IPS-15b (cell line): ENCODE data around the gene DDC.

Experiments
- H3K27me3 ChIP-seq: one replicate; pipeline ENCODE4 v1.6.1; 2013; ENCODE audit warnings: low read length; ENCODE audit not compliant: control insufficient read depth, insufficient read depth
- H3K36me3 ChIP-seq: one replicate; pipeline ENCODE4 v1.6.1; 2013; ENCODE audit warnings: low read length; ENCODE audit not compliant: control insufficient read depth, insufficient read depth
- H3K4me1 ChIP-seq: one replicate; pipeline ENCODE4 v1.6.1; 2013; ENCODE audit warnings: mild to moderate bottlenecking, low read length; ENCODE audit not compliant: control insufficient read depth, insufficient read depth
- H3K4me3 ChIP-seq: one replicate; pipeline ENCODE4 v1.5.1; 2013; ENCODE audit warnings: low read depth, low read length
- H3K9ac ChIP-seq: one replicate; pipeline ENCODE4 v1.6.1; 2013; ENCODE audit warnings: low read depth, mild to moderate bottlenecking, low read length
- H3K9me3 ChIP-seq: one replicate; pipeline ENCODE4 v1.6.1; 2013; ENCODE audit warnings: mild to moderate bottlenecking, low read length; ENCODE audit not compliant: control insufficient read depth, insufficient read depth

Gene DDC

GRCh38 chr7:50491209-50491608, 74.0 kb downstream of the DDC start:
- H3K27me3 ChIP-seq, result no peaks in the 10 kb centered on the region
- no peaks in the 10 kb centered on the region for H3K4me1 ChIP-seq
- H3K9me3 ChIP-seq, result no peaks in the 10 kb centered on the region
- no peak overlapping the region for H3K9ac ChIP-seq
- H3K4me3 ChIP-seq, result no peak overlapping the region
- no peaks in the 10 kb centered on the region for H3K36me3 ChIP-seq

- no peaks in the 10 kb centered on the region for H3K9me3 ChIP-seq
- H3K36me3 ChIP-seq, result no peaks in the 10 kb centered on the region
- H3K27me3 ChIP-seq, result no peaks in the 10 kb centered on the region
- H3K9ac ChIP-seq, result no peak overlapping the region
- H3K4me3 ChIP-seq, result no peak overlapping the region
- no peaks in the 10 kb centered on the region for H3K4me1 ChIP-seq
Measured at GRCh38 chr7:50488379-50488778, 76.8 kb downstream of the DDC start.

GRCh38 chr7:50486512-50486911, 78.7 kb downstream of the DDC start:
- no peaks in the 10 kb centered on the region for H3K4me1 ChIP-seq
- H3K36me3 ChIP-seq, result no peaks in the 10 kb centered on the region
- no peak overlapping the region for H3K9ac ChIP-seq
- no peaks in the 10 kb centered on the region for H3K27me3 ChIP-seq
- H3K4me3 ChIP-seq, result no peak overlapping the region
- no peaks in the 10 kb centered on the region for H3K9me3 ChIP-seq

- Histone ChIP-seq H3K4me1 (no peaks in the 10 kb centered on the region), H3K27me3 (no peaks in the 10 kb centered on the region), H3K9me3 (no peaks in the 10 kb centered on the region), H3K36me3 (no peaks in the 10 kb centered on the region), H3K9ac (no peak overlapping the region), H3K4me3 (no peak overlapping the region)
Measured at GRCh38 chr7:50481867-50482266, 83.3 kb downstream of the DDC start.

- H3K4me1 ChIP-seq, result no peaks in the 10 kb centered on the region
- no peak overlapping the region for H3K4me3 ChIP-seq
- no peaks in the 10 kb centered on the region for H3K9me3 ChIP-seq
- no peaks in the 10 kb centered on the region for H3K36me3 ChIP-seq
- no peaks in the 10 kb centered on the region for H3K27me3 ChIP-seq
- H3K9ac ChIP-seq, result no peak overlapping the region
Measured at GRCh38 chr7:50480797-50481196, 84.4 kb downstream of the DDC start.

- Histone ChIP-seq H3K36me3 (no peaks in the 10 kb centered on the region), H3K27me3 (no peaks in the 10 kb centered on the region), H3K4me3 (no peak overlapping the region), H3K9ac (no peak overlapping the region), H3K4me1 (no peaks in the 10 kb centered on the region), H3K9me3 (no peaks in the 10 kb centered on the region)
Measured at GRCh38 chr7:50479743-50480517, 85.3 kb downstream of the DDC start.

- Histone ChIP-seq H3K4me1 (no peaks in the 10 kb centered on the region), H3K4me3 (no peak overlapping the region), H3K9me3 (no peaks in the 10 kb centered on the region), H3K9ac (no peak overlapping the region), H3K36me3 (no peaks in the 10 kb centered on the region), H3K27me3 (no peaks in the 10 kb centered on the region)
Measured at GRCh38 chr7:50477640-50478039, 87.6 kb downstream of the DDC start.

GRCh38 chr7:50476953-50477625, 88.1 kb downstream of the DDC start:
- H3K4me1 ChIP-seq, result no peaks in the 10 kb centered on the region

GRCh38 chr7:50475340-50475739, 89.9 kb downstream of the DDC start:
- no peaks in the 10 kb centered on the region for H3K4me1 ChIP-seq

More at GRCh38 chr7:50476953-50477625, 88.1 kb downstream of the DDC start:
- Histone ChIP-seq H3K36me3 (no peaks in the 10 kb centered on the region), H3K27me3 (no peaks in the 10 kb centered on the region), H3K9me3 (no peaks in the 10 kb centered on the region), H3K4me3 (no peak overlapping the region), H3K9ac (no peak overlapping the region)

GRCh38 chr7:50474382-50475160, 90.6 kb downstream of the DDC start:
- H3K27me3 ChIP-seq, result no peaks in the 10 kb centered on the region
- H3K4me1 ChIP-seq, result no peaks in the 10 kb centered on the region
- no peak overlapping the region for H3K9ac ChIP-seq
- H3K4me3 ChIP-seq, result no peak overlapping the region
- no peaks in the 10 kb centered on the region for H3K9me3 ChIP-seq
- no peaks in the 10 kb centered on the region for H3K36me3 ChIP-seq

More at GRCh38 chr7:50475340-50475739, 89.9 kb downstream of the DDC start:
- Histone ChIP-seq H3K27me3 (no peaks in the 10 kb centered on the region), H3K4me3 (no peak overlapping the region), H3K9ac (no peak overlapping the region), H3K36me3 (no peaks in the 10 kb centered on the region), H3K9me3 (no peaks in the 10 kb centered on the region)

- no peaks in the 10 kb centered on the region for H3K36me3 ChIP-seq
- H3K9ac ChIP-seq, result no peak overlapping the region
- peaks cover 3% of the 10 kb centered on the region for H3K27me3 ChIP-seq
- H3K4me3 ChIP-seq, result no peak overlapping the region
- no peaks in the 10 kb centered on the region for H3K4me1 ChIP-seq
- no peaks in the 10 kb centered on the region for H3K9me3 ChIP-seq
Measured at GRCh38 chr7:50473531-50473930, 91.7 kb downstream of the DDC start.
